NCI-H226 (cell line): Measurements from ENCODE around the gene OR10AG1.

Experiments
- DNase-seq: peaks from one replicate; pipeline ENCODE4 v3.0.0-alpha.2; 2015

OR10AG1 gene, protein sequence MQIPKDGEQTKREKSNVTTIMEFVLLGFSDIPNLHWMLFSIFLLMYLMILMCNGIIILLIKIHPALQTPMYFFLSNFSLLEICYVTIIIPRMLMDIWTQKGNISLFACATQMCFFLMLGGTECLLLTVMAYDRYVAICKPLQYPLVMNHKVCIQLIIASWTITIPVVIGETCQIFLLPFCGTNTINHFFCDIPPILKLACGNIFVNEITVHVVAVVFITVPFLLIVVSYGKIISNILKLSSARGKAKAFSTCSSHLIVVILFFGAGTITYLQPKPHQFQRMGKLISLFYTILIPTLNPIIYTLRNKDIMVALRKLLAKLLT

DNA sequence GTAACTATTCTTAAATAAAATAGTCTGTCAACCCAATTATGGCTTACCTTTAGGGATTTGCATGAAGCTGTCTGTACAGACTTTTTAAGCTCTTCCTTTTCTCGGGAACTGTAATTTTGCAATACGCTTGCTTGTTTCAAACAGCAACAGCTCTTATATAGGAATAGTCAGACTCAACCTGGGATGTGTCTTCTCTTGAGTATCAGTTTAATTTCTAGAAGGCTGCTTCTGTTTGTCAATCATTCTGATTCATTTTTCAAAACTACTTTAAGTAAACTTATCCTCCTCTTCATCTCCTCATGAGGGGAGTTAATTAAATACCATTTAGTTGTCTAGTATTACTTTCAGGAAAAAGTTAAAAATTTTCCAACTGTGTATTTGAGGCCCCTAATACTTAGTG is at the start of gene OR10AG1:
OR10AG1 (minus strand) TSS at position 101 of the 400 bp plus-strand sequence; CDS start at position 63, 38 bp downstream.
- DNase-seq: no peak

- DNase-seq: no peak
These were observed 44.1 kb upstream of the OR10AG1 start for GRCh38 chr11:56013805-56014204.

DNA sequence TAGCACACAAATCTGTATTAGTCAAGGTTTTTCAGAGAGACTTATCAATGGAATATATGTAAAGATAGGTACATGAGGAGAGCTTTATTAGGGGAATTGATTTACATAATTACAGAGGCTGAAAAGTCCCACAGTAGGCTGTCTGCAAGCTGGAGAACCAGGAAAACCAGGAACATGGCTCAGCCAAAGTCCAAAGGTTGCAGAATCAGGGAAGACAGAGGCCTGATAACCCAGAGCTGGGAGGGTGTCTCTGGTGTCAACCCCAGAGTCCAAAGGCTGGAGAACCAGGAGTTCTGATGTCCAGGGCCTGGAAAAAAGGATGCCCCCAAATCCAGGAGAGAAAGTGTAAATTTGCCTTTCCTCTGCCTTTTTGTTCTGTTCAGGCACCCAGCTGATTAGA is 41.0 kb upstream of the OR10AG1 start:
- DNase-seq: no peak

DNA sequence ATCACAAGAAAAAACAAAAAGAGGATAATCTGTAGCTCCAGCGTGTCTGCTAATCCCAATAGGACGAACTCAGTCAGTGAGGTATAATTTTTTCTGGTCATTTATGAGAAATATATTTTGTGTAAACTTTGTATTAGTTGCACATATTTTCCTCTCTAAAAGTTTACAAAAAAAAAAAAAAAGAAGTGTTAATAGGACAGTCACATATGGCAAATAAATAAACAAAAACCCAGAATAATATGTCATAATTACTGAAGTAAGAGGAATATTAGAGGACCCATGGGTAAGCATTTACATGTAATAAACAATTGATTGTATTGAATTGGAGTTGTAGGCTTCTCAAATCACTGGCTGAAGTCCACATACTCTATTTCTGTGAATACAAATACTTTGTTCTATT is 24.8 kb upstream of the OR10AG1 start, which contains the start of gene OR5F1:
OR5F1 (minus strand) TSS at position 101 of the 400 bp plus-strand sequence; CDS start at position 101, 0 bp downstream.
- no peak for DNase-seq

DNA sequence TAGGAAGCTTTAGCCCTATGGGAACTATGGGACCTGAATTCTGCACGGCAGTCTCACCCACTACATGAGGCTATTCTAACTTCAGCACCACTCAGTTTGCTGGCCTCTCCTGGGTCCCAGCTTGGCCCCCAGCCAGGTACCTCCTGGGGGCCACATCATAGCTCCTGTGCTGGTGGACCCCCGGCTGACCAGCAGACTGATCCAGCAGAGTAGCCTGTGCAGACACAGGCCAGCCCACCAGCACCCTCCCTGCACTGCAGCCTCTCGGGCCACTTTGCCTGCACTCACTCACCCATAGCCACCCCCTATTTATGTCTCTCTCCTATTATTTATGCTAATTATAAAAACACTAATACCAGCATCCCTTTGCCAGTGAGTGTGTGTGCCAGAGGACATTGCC is 1.2 kb upstream of the OR10AG1 start:
- DNase-seq: no peak

DNA sequence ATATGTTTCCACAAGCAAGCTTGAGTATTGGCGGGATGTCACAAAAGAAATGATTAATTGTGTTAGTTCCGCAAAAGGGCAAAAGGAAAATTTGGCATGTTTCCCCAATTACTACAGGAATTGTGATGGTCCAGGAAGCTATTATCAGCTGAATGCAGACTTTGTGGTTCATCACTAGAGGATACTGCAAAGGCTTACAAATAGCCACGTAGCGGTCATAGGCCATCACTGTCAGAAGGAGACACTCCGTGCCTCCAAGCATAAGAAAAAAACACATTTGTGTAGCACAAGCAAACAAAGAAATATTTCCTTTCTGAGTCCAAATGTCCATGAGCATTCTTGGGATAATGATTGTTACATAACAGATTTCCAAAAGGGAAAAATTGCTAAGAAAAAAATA is 1.8 kb downstream of the OR10AG1 start:
- DNase-seq: no peak

GRCh38 chr11:55966391-55966790 is 3.4 kb downstream of the OR10AG1 start:
- DNase-seq: no peak

DNA sequence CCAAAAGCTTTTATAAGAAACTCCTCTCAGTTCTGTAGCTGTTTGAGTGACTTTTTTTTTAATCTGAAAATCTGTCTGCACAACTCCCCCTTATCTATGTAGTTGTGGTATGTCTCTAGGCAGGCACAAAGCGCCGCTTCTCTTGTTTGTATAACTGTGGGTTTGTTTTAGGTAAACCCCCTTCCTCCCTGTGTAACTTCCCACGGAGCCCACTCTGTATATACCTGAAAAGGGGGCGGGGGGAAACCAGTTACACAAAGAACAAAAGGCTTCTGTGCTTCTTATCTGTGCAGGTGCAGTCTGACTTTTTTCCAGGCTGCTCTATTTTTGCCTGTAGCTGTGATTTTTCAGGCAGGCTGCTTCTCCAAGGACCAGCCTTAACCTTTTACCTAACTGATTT is 13.2 kb downstream of the OR10AG1 start:
- DNase-seq: no peak

DNA sequence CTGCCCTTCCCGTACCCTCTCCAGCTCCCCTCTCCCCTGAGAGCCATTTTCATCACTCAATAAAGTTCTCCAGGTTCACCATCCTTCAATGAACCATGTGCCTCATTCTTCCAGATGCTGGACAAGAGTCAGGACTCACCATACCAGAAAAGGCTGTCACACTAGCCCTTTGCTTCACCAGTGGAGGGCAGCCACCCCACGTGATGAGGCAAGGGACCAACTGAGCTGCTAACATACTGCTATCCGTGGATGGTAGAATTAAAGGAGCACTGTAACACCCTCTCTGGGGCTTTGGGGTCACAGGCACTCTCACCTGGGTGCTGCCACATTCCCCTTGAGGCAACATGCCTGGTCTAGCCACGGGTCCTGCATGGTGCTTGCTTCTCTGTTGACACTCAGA is 20.4 kb downstream of the OR10AG1 start:
- DNase-seq: no peak

DNA sequence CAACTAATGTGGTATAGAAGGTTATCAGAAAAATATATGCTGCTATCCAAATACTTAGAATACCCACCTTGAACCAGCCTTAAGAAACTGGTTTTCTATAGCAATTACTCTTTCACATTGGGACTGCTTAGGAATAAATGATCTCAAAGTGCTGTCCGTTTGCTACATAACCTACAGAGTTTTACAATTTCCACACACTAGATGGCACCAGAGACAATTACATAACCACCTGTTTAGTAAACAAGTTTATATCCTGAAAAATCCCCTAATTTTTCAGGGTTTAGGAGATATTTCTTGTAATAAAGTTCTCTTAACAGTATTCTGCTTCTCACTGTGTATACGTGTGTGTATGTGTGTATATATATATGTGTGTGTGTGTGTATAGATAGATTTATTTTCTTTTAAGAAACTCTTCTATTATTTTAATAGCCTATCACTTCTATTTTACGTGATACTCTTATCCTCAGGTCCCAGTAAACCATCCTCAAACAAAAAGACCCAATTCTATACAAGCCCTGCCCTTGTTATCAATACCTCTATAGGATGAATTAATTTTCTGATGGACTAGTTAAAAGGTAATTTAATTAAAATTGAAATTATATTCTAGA is 26.9 kb downstream of the OR10AG1 start:
- no peak for DNase-seq

- DNase-seq: no peak
These were observed 33.4 kb downstream of the OR10AG1 start, which contains the start of gene OR5I1 for GRCh38 chr11:55936300-55936699. Gene OR5I1, minus strand, starts transcription at chr11:55936400. Its CDS starts 0 bp downstream, at chr11:55936400.

DNA sequence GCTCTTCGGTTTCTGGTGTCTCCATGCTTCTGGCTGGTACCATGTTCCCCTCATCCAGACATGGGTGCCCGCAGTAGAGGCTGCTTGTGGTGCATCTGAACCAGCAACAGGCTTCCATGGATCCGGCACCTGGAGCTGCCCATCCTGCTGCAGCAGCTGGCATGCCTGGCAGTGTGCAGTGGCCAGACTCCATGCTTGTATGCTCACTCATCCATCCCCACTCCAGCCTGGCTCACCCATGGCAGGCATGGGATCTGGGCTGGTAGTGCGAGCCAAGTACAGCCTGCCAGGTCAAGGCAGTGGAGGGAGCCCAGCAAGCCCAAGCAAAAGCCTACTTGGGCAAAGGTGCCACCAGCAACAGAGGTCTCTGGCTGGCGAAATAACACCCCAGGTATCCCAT is 49.2 kb downstream of the OR10AG1 start:
- DNase-seq: no peak
